ENCODE measurements around the gene PDGFD.
A peak's percentile ranks its signal among the peaks of the same experiment; 100 is the strongest.

PDGFD gene

GRCh38 chr11:103929170-103929903, 234.6 kb downstream of the PDGFD start:
- H3K4me3 ChIP-seq (ENCODE audit: control insufficient read depth, low read depth, low read length): no peak overlapping the region
- DNase-seq (ENCODE audit: low read depth): no peak

GRCh38 chr11:103928802-103929161, 235.2 kb downstream of the PDGFD start:
- H3K4me3 ChIP-seq (ENCODE audit: control insufficient read depth, low read depth, low read length): no peak overlapping the region
- no peak for TF ChIP-seq CTCF (IDR thresholded peaks at IDR 0.05; ENCODE audit: control insufficient read depth, insufficient read depth, low read depth, low read length, missing control alignments)
- no peak for DNase-seq (ENCODE audit: low read depth)

More at GRCh38 chr11:103929170-103929903, 234.6 kb downstream of the PDGFD start:
- no peak for TF ChIP-seq CTCF (IDR thresholded peaks at IDR 0.05; ENCODE audit: control insufficient read depth, insufficient read depth, low read depth, low read length, missing control alignments)

GRCh38 chr11:103928040-103928801, 235.7 kb downstream of the PDGFD start:
- TF ChIP-seq CTCF (IDR thresholded peaks at IDR 0.05; ENCODE audit: control insufficient read depth, insufficient read depth, low read depth, low read length, missing control alignments): no peak
- no peak for DNase-seq (ENCODE audit: low read depth)
- H3K4me3 ChIP-seq (ENCODE audit: control insufficient read depth, low read depth, low read length): no peak overlapping the region

- no peak overlapping the region for H3K4me3 ChIP-seq (ENCODE audit: control insufficient read depth, low read depth, low read length)
- no peak for DNase-seq (ENCODE audit: low read depth)
- peak; percentile 49 for TF ChIP-seq CTCF (IDR thresholded peaks at IDR 0.05; ENCODE audit: control insufficient read depth, insufficient read depth, low read depth, low read length, missing control alignments)
Measured at GRCh38 chr11:103927535-103927934, 236.4 kb downstream of the PDGFD start.

- no peak for DNase-seq (ENCODE audit: low read depth)
- no peak overlapping the region for H3K4me3 ChIP-seq (ENCODE audit: control insufficient read depth, low read depth, low read length)
- TF ChIP-seq CTCF (IDR thresholded peaks at IDR 0.05; ENCODE audit: control insufficient read depth, insufficient read depth, low read depth, low read length, missing control alignments): no peak
Measured at GRCh38 chr11:103926990-103927389, 237.0 kb downstream of the PDGFD start.

- DNase-seq (ENCODE audit: low read depth): no peak
- no peak for TF ChIP-seq CTCF (IDR thresholded peaks at IDR 0.05; ENCODE audit: control insufficient read depth, insufficient read depth, low read depth, low read length, missing control alignments)
- H3K4me3 ChIP-seq (ENCODE audit: control insufficient read depth, low read depth, low read length): no peak overlapping the region
Measured at GRCh38 chr11:103924166-103925013, 239.6 kb downstream of the PDGFD start.
